Measurements from ENCODE around the gene MYO3A.
"Not testable (repeated sequence)": the region's sequence is repeated elsewhere in the genome, so short reads cannot be mapped to it uniquely, and the experiment has no call there.

GRCh38 chr10:26097549-26097948, 163.5 kb downstream of the MYO3A start:
- TF ChIP-seq, protein P1, sequence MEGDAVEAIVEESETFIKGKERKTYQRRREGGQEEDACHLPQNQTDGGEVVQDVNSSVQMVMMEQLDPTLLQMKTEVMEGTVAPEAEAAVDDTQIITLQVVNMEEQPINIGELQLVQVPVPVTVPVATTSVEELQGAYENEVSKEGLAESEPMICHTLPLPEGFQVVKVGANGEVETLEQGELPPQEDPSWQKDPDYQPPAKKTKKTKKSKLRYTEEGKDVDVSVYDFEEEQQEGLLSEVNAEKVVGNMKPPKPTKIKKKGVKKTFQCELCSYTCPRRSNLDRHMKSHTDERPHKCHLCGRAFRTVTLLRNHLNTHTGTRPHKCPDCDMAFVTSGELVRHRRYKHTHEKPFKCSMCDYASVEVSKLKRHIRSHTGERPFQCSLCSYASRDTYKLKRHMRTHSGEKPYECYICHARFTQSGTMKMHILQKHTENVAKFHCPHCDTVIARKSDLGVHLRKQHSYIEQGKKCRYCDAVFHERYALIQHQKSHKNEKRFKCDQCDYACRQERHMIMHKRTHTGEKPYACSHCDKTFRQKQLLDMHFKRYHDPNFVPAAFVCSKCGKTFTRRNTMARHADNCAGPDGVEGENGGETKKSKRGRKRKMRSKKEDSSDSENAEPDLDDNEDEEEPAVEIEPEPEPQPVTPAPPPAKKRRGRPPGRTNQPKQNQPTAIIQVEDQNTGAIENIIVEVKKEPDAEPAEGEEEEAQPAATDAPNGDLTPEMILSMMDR (IDR thresholded peaks at IDR 0.05): not testable (repeated sequence)
- TF ChIP-seq POLR2AphosphoS5, POLR2A (IDR thresholded peaks at IDR 0.05): not testable (repeated sequence)

Data from prostate gland (tissue), 2 donors.